ENCODE results near the gene ANO6. TPM values are rescaled to one million over a fixed set of nuclear protein-coding genes. Genes with fewer than 3 reads are reported as not detected.
A peak's percentile ranks its signal among the peaks of the same experiment; 100 is the strongest.

Gene ANO6
- total RNA-seq, 1 experiment from 2014 or later = 46.8 TPM

- POLR2A ChIA-PET = no interaction called here
- DNase-seq (ENCODE audit: low spot score) = no peak
- peaks cover 11% of the 10 kb centered on the region; the same call in 1 of the 2 replicates for H3K36me3 Mint-ChIP-seq
Measured at GRCh38 chr12:45334396-45334795, 118.5 kb downstream of the ANO6 start.

More at GRCh38 chr12:45334396-45334795, 118.5 kb downstream of the ANO6 start:
- no peak for TF ChIP-seq MYBL2 (CRISPR knock-in tag; IDR thresholded peaks at IDR 0.05)
- TF ChIP-seq OVOL2 (CRISPR knock-in tag; IDR thresholded peaks at IDR 0.05; ENCODE audit: borderline replicate concordance) = no peak
- TF ChIP-seq ESRRA (CRISPR knock-in tag; IDR thresholded peaks at IDR 0.05; ENCODE audit: borderline replicate concordance) = no peak
- TF ChIP-seq PRRX2 (CRISPR knock-in tag; IDR thresholded peaks at IDR 0.05) = no peak
- no peak for TF ChIP-seq ZNF532 (CRISPR knock-in tag; IDR thresholded peaks at IDR 0.05; ENCODE audit: borderline replicate concordance)
- no peak for TF ChIP-seq KAT7 (CRISPR knock-in tag; IDR thresholded peaks at IDR 0.05; ENCODE audit: borderline replicate concordance)
- TF ChIP-seq PREB (CRISPR knock-in tag; IDR thresholded peaks at IDR 0.05; ENCODE audit: borderline replicate concordance) = no peak
- no peak for TF ChIP-seq ZSCAN18 (CRISPR knock-in tag; IDR thresholded peaks at IDR 0.05)
- no peak for TF ChIP-seq ZNF121 (CRISPR knock-in tag; IDR thresholded peaks at IDR 0.05)
- no peak for TF ChIP-seq TEAD4 (CRISPR knock-in tag; IDR thresholded peaks at IDR 0.05)
- TF ChIP-seq ZNF416 (CRISPR knock-in tag; IDR thresholded peaks at IDR 0.05) = no peak
- TF ChIP-seq HMGXB4 (CRISPR knock-in tag; IDR thresholded peaks at IDR 0.05) = no peak
- TF ChIP-seq PRDM15 (CRISPR knock-in tag; IDR thresholded peaks at IDR 0.05) = no peak
- ATAC-seq = no peak
- peaks cover 25% of the 10 kb centered on the region for H3K4me1 Mint-ChIP-seq
- H3K9me3 Mint-ChIP-seq = no peaks in the 10 kb centered on the region
- H3K4me3 Mint-ChIP-seq = no peak overlapping the region
- H3K27me3 Mint-ChIP-seq (ENCODE audit: low read depth) = no peaks in the 10 kb centered on the region
- CTCF ChIA-PET = no interaction called here
- H3K27ac Mint-ChIP-seq = peak overlapping the region; percentile 54; the same call in 1 of the 2 replicates

Data from WTC11 (cell line).